ENCODE data around the gene ADI1. TPM values are rescaled to one million over a fixed set of nuclear protein-coding genes. Genes with fewer than 3 reads are reported as not detected.

The ADI1 gene
- total RNA-seq = 100 to 1,000 TPM in 1 of 2 donors, 10 to 100 TPM in 1; 56.2 to 154 TPM
- polyA plus RNA-seq = 100 to 1,000 TPM; 163 to 660 TPM

- no peaks in the 10 kb centered on the region for H3K36me3 ChIP-seq (ENCODE audit: control insufficient read depth in 4 of 4, insufficient read depth in 3 of 4, low read depth in 1 of 4, low read length in 3 of 4)
- TF ChIP-seq HNF4G (IDR thresholded peaks at IDR 0.05) (no peak), EGR1 (IDR thresholded peaks at IDR 0.05; ENCODE audit: low read depth in 2 of 2) (peak in 1 of 2 donors; percentile 63), ZBTB33 (IDR thresholded peaks at IDR 0.05) (no peak), FOXA1 (IDR thresholded peaks at IDR 0.05) (no peak), MAX (IDR thresholded peaks at IDR 0.05) (no peak), YY1 (IDR thresholded peaks at IDR 0.05) (peak; percentile 38), TAF1 (conservative IDR thresholded peaks at IDR 0.05) (peak; percentile 71), FOXA2 (IDR thresholded peaks at IDR 0.05) (no peak), REST (IDR thresholded peaks at IDR 0.05) (peak; percentile 54), RAD21 (IDR thresholded peaks at IDR 0.05) (peak in 1 of 2 donors; percentile 35), ATF3 (IDR thresholded peaks at IDR 0.05) (no peak), CTCF (IDR thresholded peaks at IDR 0.05; ENCODE audit: low read depth, low read length, missing input control) (no peak), SP1 (IDR thresholded peaks at IDR 0.05) (no peak), GABPA (IDR thresholded peaks at IDR 0.05 in 1 of 2, conservative IDR thresholded peaks at IDR 0.05 in 1 of 2) (no peak), HNF4A (conservative IDR thresholded peaks at IDR 0.05) (peak in 1 of 2 donors; percentile 14), NR2F2 (IDR thresholded peaks at IDR 0.05) (no peak), RXRA (IDR thresholded peaks at IDR 0.05) (peak in 1 of 2 donors; percentile 27), JUND (IDR thresholded peaks at IDR 0.05) (no peak)
- H3K9ac ChIP-seq (ENCODE audit: low read depth in 1 of 2, low read length in 2 of 2) = peak within 1 kb of the TSS; percentile 75 to 88
- peak within 1 kb of the TSS; percentile 98 to 99 for H3K27ac ChIP-seq (ENCODE audit: low read depth in 1 of 2, low read length in 2 of 2)
- peaks cover 14 to 68% (median 55%) of the 10 kb centered on the region in 4 donors for H3K4me1 ChIP-seq (ENCODE audit: control insufficient read depth in 4 of 4, insufficient read depth in 4 of 4, low read length in 3 of 4)
- peak within 1 kb of the TSS; percentile 59 to 92 (median 87) for H3K4me3 ChIP-seq (ENCODE audit: low read depth in 1 of 3, low read length in 3 of 3)
- DNase-seq (ENCODE audit: low spot score) = peak; percentile 81
- no peaks in the 10 kb centered on the region for H3K9me3 ChIP-seq (ENCODE audit: control insufficient read depth in 4 of 4, low read length in 3 of 4)
- H3K27me3 ChIP-seq (ENCODE audit: control insufficient read depth in 4 of 4, insufficient read depth in 4 of 4, low read length in 3 of 4) = no peaks in the 10 kb centered on the region
- 1% methylated on average over 76 of the region's 76 CpGs for WGBS
Measured at GRCh38 chr2:3519255-3520205, at the start of gene ADI1. Gene ADI1, minus strand, starts transcription at chr2:3519531. Its CDS starts 44 bp downstream, at chr2:3519487.
